HepG2 (cell line): ENCODE measurements around the gene WFDC5. TPM values are rescaled to one million over a fixed set of nuclear protein-coding genes. Genes with fewer than 3 reads are reported as not detected.
A peak's percentile ranks its signal among the peaks of the same experiment; 100 is the strongest.

Source experiments
- ATAC-seq: fragments of 200-7000 bp; cut with Tn5 transposase; 3 replicates; pipeline ENCODE4 v1.9.1; 2020; ENCODE audit warnings: mild to moderate bottlenecking, moderate library complexity
- BruUV-seq: library from RNA; stranded (reverse); fragments of 400-500 nt; replicated peaks from 2 replicates; lab custom pipeline; 2021; lab: Mats Ljungman, UMichigan
- CTCF ChIA-PET: fragments of 300-600 bp; formaldehyde crosslinking; extraction: SDS; loops from one replicate; lab custom pipeline; 2021; ENCODE audit warnings: low total read pairs, inconsistent platforms, low intra/inter-chr PET ratio; lab: Yijun Ruan, JAX
- POLR2A ChIA-PET: fragments of 350-600 bp; sonication (Branson Sonifier 250); formaldehyde crosslinking; loops from one replicate; lab custom pipeline; 2020; ENCODE audit warnings: antibody characterized with exemption, inconsistent platforms; lab: Yijun Ruan, JAX
- DNase-seq: peaks from one replicate; pipeline ENCODE4 v3.0.0-alpha.2; 2015; ENCODE audit warnings: low spot score
- FAIRE-seq: peaks from 3 replicates; lab custom pipeline; 2011; peaks lifted over from hg19 to GRCh38; lab: Jason Lieb, UNC
- H2AFZ ChIP-seq: one replicate; pipeline ENCODE4 v1.6.1; 2011; ENCODE audit warnings: low read length, inconsistent platforms
- H3K27ac ChIP-seq: fragments of 300-600 bp; 3 replicates; pipeline ENCODE4 v1.8.0; 2011; ENCODE audit warnings: mixed run types, mild to moderate bottlenecking, mixed read lengths, low read length, inconsistent platforms; ENCODE audit not compliant: insufficient read depth; ENCODE audit errors: extremely low read length
- H3K27me3 ChIP-seq, 2 experiments: fragments of 200-600 bp in 1 of 2; 2 replicates in 1 of 2; 3 replicates in 1 of 2; pipeline versions ENCODE4 v1.6.0 to v1.8.0; 2011; ENCODE audit warnings: low read length in 2 of 2, mild to moderate bottlenecking in 2 of 2, moderate library complexity in 2 of 2, inconsistent platforms in 1 of 2; ENCODE audit not compliant: insufficient read depth in 2 of 2, control insufficient read depth in 1 of 2
- H3K36me3 ChIP-seq, 2 experiments: fragments of 200-600 bp in 1 of 2; replicated peaks in 1 of 2; 2 replicates in 1 of 2; 3 replicates in 1 of 2; pipeline versions ENCODE4 v1.5.1 to v1.8.0; 2011; ENCODE audit warnings: low read length in 2 of 2, inconsistent platforms in 1 of 2; ENCODE audit not compliant: insufficient read depth in 2 of 2, control insufficient read depth in 1 of 2
- H3K4me1 ChIP-seq: 2 replicates; pipeline ENCODE4 v1.5.1; 2012; ENCODE audit warnings: low read length, inconsistent platforms; ENCODE audit not compliant: insufficient read depth
- H3K4me2 ChIP-seq: 2 replicates; pipeline ENCODE4 v1.6.0; 2011; ENCODE audit warnings: low read depth, low read length, inconsistent platforms
- H3K4me3 ChIP-seq, 3 experiments: fragments of 200-600 bp in 1 of 3; sonication (generic), shearing (Covaris generic) in 1 of 3; replicated peaks in 1 of 3; 2 replicates each; pipeline ENCODE4 v1.5.1; 2011 to 2016; ENCODE audit warnings: low read length in 3 of 3, inconsistent platforms in 2 of 3, low read depth in 2 of 3, mild to moderate bottlenecking in 2 of 3, control low read depth in 1 of 3, mixed read lengths in 1 of 3; ENCODE audit not compliant: insufficient read depth in 1 of 3
- H3K79me2 ChIP-seq: one replicate; pipeline ENCODE4 v1.6.1; 2011; ENCODE audit warnings: low read length, inconsistent platforms; ENCODE audit not compliant: insufficient read depth
- H3K9ac ChIP-seq: 2 replicates; pipeline ENCODE4 v1.6.0; 2011; ENCODE audit warnings: mild to moderate bottlenecking, low read depth, low read length, inconsistent platforms; ENCODE audit not compliant: insufficient read depth
- H3K9me3 ChIP-seq: 2 replicates; pipeline ENCODE4 v1.5.1; 2012; ENCODE audit warnings: mild to moderate bottlenecking, low read length
- H4K20me1 ChIP-seq: 2 replicates; pipeline ENCODE4 v1.6.0; 2011; ENCODE audit warnings: inconsistent platforms, mild to moderate bottlenecking, low read length, moderate library complexity; ENCODE audit not compliant: insufficient read depth
- HNRNPH1 ChIP-seq: fragments of 200-400 bp; formaldehyde crosslinking; optimal IDR thresholded peaks from 2 replicates; pipeline ENCODE3; 2017; ENCODE audit warnings: mild to moderate bottlenecking, low read depth, low read length
- PPARG ChIP-seq: conservative IDR thresholded peaks from 2 replicates; pipeline ENCODE4 v1.6.1; 2016; ENCODE audit warnings: missing biosample characterization, missing genetic modification reagents
- TEF ChIP-seq: sonication (generic); formaldehyde crosslinking; IDR thresholded peaks from 2 replicates; pipeline ENCODE4 v1.5.0; 2020; ENCODE audit warnings: missing genetic modification reagents
- ZBTB40 ChIP-seq, 2 experiments: fragments of 450-650 bp in 1 of 2; sonication (generic) in 1 of 2; formaldehyde crosslinking in 1 of 2; IDR thresholded peaks; 2 replicates each; pipeline versions ENCODE4 v1.6.1 to v1.8.0; 2016 to 2022; ENCODE audit warnings: antibody characterized with exemption in 1 of 2, mild to moderate bottlenecking in 1 of 2, missing genetic modification reagents in 1 of 2
- ZNF20 ChIP-seq: sonication (generic); formaldehyde crosslinking; IDR thresholded peaks from 2 replicates; pipeline ENCODE4 v1.4.0; 2020; ENCODE audit warnings: mild to moderate bottlenecking, moderate library complexity, missing genetic modification reagents
- ZNF225 ChIP-seq: sonication (generic); formaldehyde crosslinking; IDR thresholded peaks from 2 replicates; pipeline ENCODE4 v1.4.0; 2020; ENCODE audit warnings: mild to moderate bottlenecking, missing genetic modification reagents
- ZNF337 ChIP-seq: sonication (generic); formaldehyde crosslinking; IDR thresholded peaks from 2 replicates; pipeline ENCODE4 v1.5.1; 2020; ENCODE audit warnings: missing genetic modification reagents, low read depth, mild to moderate bottlenecking, borderline replicate concordance
- ZNF362 ChIP-seq: sonication (generic); formaldehyde crosslinking; IDR thresholded peaks from 2 replicates; pipeline ENCODE4 v1.4.0; 2020; ENCODE audit warnings: missing genetic modification reagents, mild to moderate bottlenecking, borderline replicate concordance
- ZNF414 ChIP-seq: sonication (generic); formaldehyde crosslinking; IDR thresholded peaks from 2 replicates; pipeline ENCODE4 v1.5.0; 2020; ENCODE audit warnings: missing genetic modification reagents
- ZNF607 ChIP-seq: sonication (generic); formaldehyde crosslinking; IDR thresholded peaks from 2 replicates; pipeline ENCODE4 v1.5.1; 2020; ENCODE audit warnings: missing genetic modification reagents, mild to moderate bottlenecking, borderline replicate concordance
- ZNF691 ChIP-seq: sonication (generic); formaldehyde crosslinking; IDR thresholded peaks from 2 replicates; pipeline ENCODE4 v1.4.0; 2020; ENCODE audit warnings: missing genetic modification reagents, low read depth, mild to moderate bottlenecking, borderline replicate concordance
- WGBS: methylation state at CpG from one replicate; pipeline ENCODE4 v1.1.6; 2017; ENCODE audit warnings: low lambda C conversion rate; 5-methylcytosine and 5-hydroxymethylcytosine counted together
- in situ Hi-C: cut with HindIII; loops from 2 replicates; pipeline ENCODE4 v1.10.0; 2017; ENCODE audit warnings: low pct_unique_long_range_greater_than_20kb; ENCODE audit not compliant: extremely low pct_ligation_motif_present
- intact Hi-C: fragments of 100-400 bp; cut with micrococcal nuclease; formaldehyde crosslinking; loops from one replicate; pipeline ENCODE4 v1.10.0; 2022; ENCODE audit not compliant: unreplicated experiment
- polyA plus RNA-seq, 8 experiments: library from polyadenylated mRNA; depleted of rRNA in 3 of 8; stranded (reverse) in 7 of 8; unstranded in 1 of 8; fragments of >200 nt; fragmentation: Illumina TruSeq in 4 of 8; extraction: Trizol in 4 of 8; gene quantifications; 2 replicates each; pipeline versions ENCODE4 v1.2.1 to v1.2.3, GENCODE V29; 2011 to 2016; ENCODE audit warnings: low read depth in 4 of 8, missing spikeins in 1 of 8, mixed read lengths in 1 of 8; ENCODE audit not compliant: insufficient read depth in 1 of 8
- total RNA-seq, 5 experiments: library from RNA; depleted of rRNA; stranded (reverse); fragments of >200 nt; fragmentation: Illumina TruSeq; extraction: Trizol; gene quantifications; 2 replicates each; pipeline ENCODE4 v1.2.3, GENCODE V29; 2016; ENCODE audit warnings: low read depth in 1 of 5

The WFDC5 gene
- total and polyA plus RNA-seq, 2 of the 13 experiments (the other 11 are each of a cell fraction or from before 2014, with no cell fraction given) = not detected

GRCh38 chr20:45077559-45077958 is 37.4 kb downstream of the WFDC5 start:
- Histone ChIP-seq H3K9me3 (peaks cover 3% of the 10 kb centered on the region), H3K4me1 (peaks cover 38% of the 10 kb centered on the region), H3K36me3 (peaks cover 10 to 31% of the 10 kb centered on the region in 2 experiments), H3K27me3 (no peaks in the 10 kb centered on the region), H4K20me1 (no peaks in the 10 kb centered on the region), H2AFZ (no peak overlapping the region), H3K4me2 (peak overlapping the region; percentile 13), H3K27ac (peak overlapping the region; percentile 67), H3K79me2 (no peaks in the 10 kb centered on the region), H3K4me3 (no peak overlapping the region), H3K9ac (no peak overlapping the region)
- 16% methylated on average over 3 of the region's 3 CpGs for WGBS
- ATAC-seq = peak; percentile 83
- ChIA-PET CTCF (no interaction called here), POLR2A (interaction anchor here (1.0 to 1.3 kb wide), 4 partner anchors 33 to 193 kb away, joined by 3 to 5 read pairs (median 4); partner anchors contain the start of genes PABPC1L, TOMM34 and YWHAB)
- DNase-seq = peak; percentile 94
- FAIRE-seq = peak; percentile 87
- in situ Hi-C loops (no loop called here), intact Hi-C loops (no loop called here)
- BruUV-seq = no TSS peak
- TF ChIP-seq ZNF225 (CRISPR knock-in tag) (no peak), ZNF362 (peak; percentile 35; the same call in 1 of the 2 replicates), ZNF607 (no peak), ZBTB40 (IDR thresholded peaks at IDR 0.05) (no peak), ZBTB40 (CRISPR knock-in tag; IDR thresholded peaks at IDR 0.05) (no peak), ZNF337 (CRISPR knock-in tag) (no peak), HNRNPH1 (no peak), ZNF414 (CRISPR knock-in tag) (no peak), TEF (CRISPR knock-in tag) (no peak), ZNF20 (no peak), PPARG (CRISPR knock-in tag) (0 out of 2 replicates have a peak, but pooled peaks have one; percentile 63), ZNF691 (CRISPR knock-in tag) (no peak)
